K562 (cell line): Measurements from ENCODE around the gene MRTFB. TPM values are rescaled to one million over a fixed set of nuclear protein-coding genes. Genes with fewer than 3 reads are reported as not detected.

Source experiments
- CBFB ChIP-seq: sonication (generic); formaldehyde crosslinking; IDR thresholded peaks from 2 replicates; pipeline ENCODE4 v1.4.0; 2020; ENCODE audit warnings: mild to moderate bottlenecking, missing genetic modification reagents
- CREBBP ChIP-seq: IDR thresholded peaks from one replicate; pipeline ENCODE4 v1.6.1; 2012; ENCODE audit warnings: low read depth, mild to moderate bottlenecking, control low read depth, inconsistent platforms, low read length
- DMBX1 ChIP-seq: fragments of 250-450 bp; sonication (Bioruptor Pico); IDR thresholded peaks from 2 replicates; pipeline ENCODE4 v1.8.0; 2022; ENCODE audit warnings: inconsistent platforms, mild to moderate bottlenecking, moderate library complexity, borderline replicate concordance
- HDAC6 ChIP-seq: IDR thresholded peaks from 2 replicates; pipeline ENCODE4 v1.6.1; 2012; ENCODE audit warnings: low read depth, mild to moderate bottlenecking, control low read depth, inconsistent platforms, low read length, moderate library complexity
- JUND ChIP-seq, 2 experiments: IDR thresholded peaks; 2 replicates in 1 of 2; 3 replicates in 1 of 2; pipeline ENCODE4 v1.6.1; 2011; ENCODE audit warnings: borderline replicate concordance in 2 of 2, low read depth in 2 of 2, low read length in 2 of 2, improper control_type of control experiment in 1 of 2, missing biosample characterization in 1 of 2, missing genetic modification characterization in 1 of 2, missing genetic modification reagents in 1 of 2
- KAT7 ChIP-seq: sonication (generic); formaldehyde crosslinking; IDR thresholded peaks from 2 replicates; pipeline ENCODE4 v1.8.0; 2022; ENCODE audit warnings: missing genetic modification reagents, mild to moderate bottlenecking, borderline replicate concordance
- LCOR ChIP-seq: sonication (generic); formaldehyde crosslinking; IDR thresholded peaks from 2 replicates; pipeline ENCODE4 v1.8.0; 2022; ENCODE audit warnings: mild to moderate bottlenecking, missing genetic modification reagents
- MAFF ChIP-seq: IDR thresholded peaks from 2 replicates; pipeline ENCODE4 v1.6.1; 2012; ENCODE audit warnings: low read length, improper control_type of control experiment
- MCM3 ChIP-seq: fragments of 450-650 bp; IDR thresholded peaks from 2 replicates; pipeline ENCODE4 v1.6.1; 2016
- MCM7 ChIP-seq, 2 experiments: fragments of 450-650 bp; IDR thresholded peaks; 2 replicates each; pipeline ENCODE4 v1.6.1; 2016 to 2018
- MIER1 ChIP-seq: fragments of 450-650 bp; IDR thresholded peaks from 2 replicates; pipeline ENCODE4 v1.6.1; 2016; ENCODE audit warnings: antibody characterized with exemption, mild to moderate bottlenecking, low read depth
- NR3C1 ChIP-seq: sonication (generic); formaldehyde crosslinking; IDR thresholded peaks from 2 replicates; pipeline ENCODE4 v1.8.1; 2022; ENCODE audit warnings: missing genetic modification reagents
- NUFIP1 ChIP-seq: fragments of 450-650 bp; IDR thresholded peaks from 2 replicates; pipeline ENCODE4 v1.6.1; 2018; ENCODE audit not compliant: partially characterized antibody
- PHF8 ChIP-seq: fragments of 200-600 bp; sonication (generic); IDR thresholded peaks from 2 replicates; pipeline ENCODE4 v1.6.1; 2012; ENCODE audit warnings: mixed run types, mild to moderate bottlenecking, inconsistent platforms, low read length, moderate library complexity, borderline replicate concordance
- PML ChIP-seq: IDR thresholded peaks from 2 replicates; pipeline ENCODE4 v1.6.1; 2012; ENCODE audit warnings: low read length, inconsistent platforms
- RNF2 ChIP-seq: sonication (generic); IDR thresholded peaks from 2 replicates; pipeline ENCODE4 v1.6.1; 2016
- SMARCC2 ChIP-seq: fragments of 450-650 bp; IDR thresholded peaks from 2 replicates; pipeline ENCODE4 v1.6.1; 2017; ENCODE audit warnings: antibody characterized with exemption, moderate library complexity, mild to moderate bottlenecking, low read depth
- SRSF9 ChIP-seq: fragments of 200-400 bp; formaldehyde crosslinking; IDR thresholded peaks from 2 replicates; pipeline ENCODE4 v1.6.1; 2017; ENCODE audit warnings: low read depth, low read length, borderline replicate concordance
- TCF7L2 ChIP-seq: fragments of 150-350 bp; IDR thresholded peaks from 2 replicates; pipeline ENCODE4 v1.6.1; 2016; ENCODE audit warnings: low read depth, mild to moderate bottlenecking, low read length, moderate library complexity
- USF1 ChIP-seq: sonication (generic); formaldehyde crosslinking; IDR thresholded peaks from 2 replicates; pipeline ENCODE4 v1.9.0; 2022; ENCODE audit warnings: mild to moderate bottlenecking, missing genetic modification reagents
- ZFP91 ChIP-seq: sonication (generic); formaldehyde crosslinking; IDR thresholded peaks from 2 replicates; pipeline ENCODE4 v1.8.0; 2022; ENCODE audit warnings: mild to moderate bottlenecking, missing genetic modification reagents
- ZFPM2 ChIP-seq: fragments of 250-450 bp; sonication (Bioruptor Pico); IDR thresholded peaks from 2 replicates; pipeline ENCODE4 v1.5.1; 2022; ENCODE audit warnings: mild to moderate bottlenecking
- ZNF133 ChIP-seq: fragments of 250-450 bp; sonication (Bioruptor Pico); IDR thresholded peaks from 2 replicates; pipeline ENCODE4 v1.4.0; 2020; ENCODE audit warnings: mild to moderate bottlenecking
- ZNF140 ChIP-seq: fragments of 250-450 bp; sonication (Bioruptor Pico); IDR thresholded peaks from 2 replicates; pipeline ENCODE4 v1.8.0; 2021; ENCODE audit warnings: moderate library complexity, mild to moderate bottlenecking, inconsistent platforms
- ZNF280A ChIP-seq: fragments of 450-650 bp; IDR thresholded peaks from 2 replicates; pipeline ENCODE4 v1.6.1; 2018; ENCODE audit warnings: mild to moderate bottlenecking, low read depth; ENCODE audit not compliant: partially characterized antibody
- ZNF316 ChIP-seq: fragments of 450-650 bp; IDR thresholded peaks from 2 replicates; pipeline ENCODE4 v1.6.1; 2016
- ZNF644 ChIP-seq: fragments of 200-800 bp; sonication (Bioruptor generic); IDR thresholded peaks from 2 replicates; pipeline ENCODE4 v1.6.1; 2016; ENCODE audit warnings: low read depth, missing genetic modification characterization, missing compliant biosample characterization
- polyA plus RNA-seq, 8 experiments: library from polyadenylated mRNA; depleted of rRNA in 4 of 8; stranded (reverse) in 5 of 8; unstranded in 3 of 8; fragments of >200 nt; fragmentation: Nextera tagmentation in 2 of 8; fragmentation: Illumina TruSeq in 1 of 8; extraction: Ambion mirVana in 2 of 8; extraction: Trizol in 1 of 8; gene quantifications; 2 replicates each; pipeline versions ENCODE4 v1.2.1 to v1.2.3, GENCODE V29; 2011 to 2014; ENCODE audit warnings: inconsistent platforms in 1 of 8, missing spikeins in 1 of 8
- total RNA-seq, 7 experiments: library from RNA; depleted of rRNA in 6 of 7; stranded (reverse); fragments of >200 nt in 6 of 7; fragmentation: Illumina TruSeq in 2 of 7; extraction: Trizol in 2 of 7; gene quantifications; 2 replicates each; pipeline versions ENCODE4 v1.2.1 to v1.2.3, GENCODE V29; 2011 to 2021; ENCODE audit warnings: low replicate concordance in 1 of 7

The MRTFB gene
- total and polyA plus RNA-seq, 9 of the 15 experiments (the other 6 are each of a cell fraction or from before 2014, with no cell fraction given): 2.2 to 12.7 (median 7.0) TPM

- TF ChIP-seq HDAC6: no peak
- no peak for TF ChIP-seq SRSF9
- TF ChIP-seq ZFP91 (CRISPR knock-in tag): no peak
- no peak for TF ChIP-seq ZFPM2 (CRISPR knock-in tag)
- TF ChIP-seq PML: no peak
- no peak for TF ChIP-seq MAFF
- TF ChIP-seq RNF2: peak; percentile 58; the same call in 1 of the 2 replicates
- 0 out of 2 replicates have a peak, but pooled peaks have one; percentile 11 for TF ChIP-seq ZNF644 (tag)
- no peak for TF ChIP-seq MCM7 (IDR thresholded peaks at IDR 0.05)
- no peak for TF ChIP-seq DMBX1
- peak; percentile 78; the same call in 1 of the 2 replicates for TF ChIP-seq KAT7 (CRISPR knock-in tag)
- peak; percentile 93 for TF ChIP-seq LCOR (CRISPR knock-in tag)
- no peak for TF ChIP-seq NR3C1 (CRISPR knock-in tag)
- no peak for TF ChIP-seq ZNF140 (CRISPR knock-in tag)
- TF ChIP-seq USF1 (CRISPR knock-in tag): peak; percentile 14; the same call in 1 of the 2 replicates
- TF ChIP-seq ZNF133: no peak
- TF ChIP-seq SMARCC2: no peak
- TF ChIP-seq TCF7L2: no peak
- TF ChIP-seq ZNF280A: no peak
- no peak for TF ChIP-seq MCM3
- no peak for TF ChIP-seq CBFB (CRISPR knock-in tag)
- TF ChIP-seq ZNF316: no peak
- no peak for TF ChIP-seq CREBBP
- TF ChIP-seq JUND (IDR thresholded peaks at IDR 0.05; ENCODE audit: borderline replicate concordance, low read depth, low read length): peak; percentile 24; the same call in 1 of the 2 replicates
- no peak for TF ChIP-seq JUND (tag; IDR thresholded peaks at IDR 0.05; ENCODE audit: borderline replicate concordance, low read depth, low read length)
- TF ChIP-seq NUFIP1: no peak
- TF ChIP-seq MIER1: 0 out of 2 replicates have a peak, but pooled peaks have one; percentile 44
- peak; percentile 55; the same call in 1 of the 2 replicates for TF ChIP-seq PHF8
Observed at GRCh38 chr16:14285513-14286367, 214.6 kb downstream of the MRTFB start (continued).
